22Rv1 (cell line): ENCODE measurements around the gene DHX34.

Experiments used
- CTCF ChIP-seq: fragments of 450-650 bp; IDR thresholded peaks from 2 replicates; pipeline ENCODE4 v1.5.1; 2017; ENCODE audit warnings: mild to moderate bottlenecking
- ZFX ChIP-seq: fragments of 450-650 bp; IDR thresholded peaks from 2 replicates; pipeline ENCODE4 v1.6.1; 2017; ENCODE audit warnings: antibody characterized with exemption, borderline replicate concordance

- no peak for TF ChIP-seq CTCF
- TF ChIP-seq ZFX: no peak
These were observed 7.4 kb upstream of the DHX34 start for GRCh38 chr19:47341734-47342133.
